Neural cell (in vitro differentiated cells): ENCODE measurements around the gene CEACAM8.

ENCODE experiments used
- EP300 ChIP-seq: fragments of 450-650 bp; conservative IDR thresholded peaks from 2 replicates; pipeline ENCODE4 v1.6.1; 2014; ENCODE audit warnings: antibody characterized with exemption, mild to moderate bottlenecking, moderate library complexity; ENCODE audit not compliant: poor library complexity, severe bottlenecking
- EZH2 ChIP-seq: fragments of 200-600, 300-800 bp; shearing (Covaris generic), sonication (generic); IDR thresholded peaks from 2 replicates; pipeline ENCODE4 v1.6.1; 2014; ENCODE audit warnings: antibody characterized with exemption, low read length, borderline replicate concordance, mild to moderate bottlenecking; ENCODE audit not compliant: insufficient read depth, poor library complexity, severe bottlenecking
- MXI1 ChIP-seq: fragments of 450-650 bp; conservative IDR thresholded peaks from 2 replicates; pipeline ENCODE4 v1.6.1; 2014; ENCODE audit warnings: antibody characterized with exemption, mild to moderate bottlenecking; ENCODE audit not compliant: poor library complexity, severe bottlenecking
- POLR2AphosphoS5 ChIP-seq: IDR thresholded peaks from 2 replicates; pipeline ENCODE4 v1.6.1; 2012
- SMC3 ChIP-seq: fragments of 450-650 bp; conservative IDR thresholded peaks from 2 replicates; pipeline ENCODE4 v1.6.1; 2014; ENCODE audit warnings: antibody characterized with exemption, mild to moderate bottlenecking, moderate library complexity; ENCODE audit not compliant: poor library complexity
- TAF1 ChIP-seq: IDR thresholded peaks from 2 replicates; pipeline ENCODE4 v1.6.1; 2012; ENCODE audit warnings: low read depth
- TF ChIP-seq, protein P1 (sequence below): fragments of 450-650 bp; IDR thresholded peaks from 2 replicates; pipeline ENCODE4 v1.5.1; 2014; ENCODE audit warnings: antibody characterized with exemption, mild to moderate bottlenecking, moderate library complexity; ENCODE audit not compliant: poor library complexity, severe bottlenecking
- TF ChIP-seq, protein P2 (sequence below): IDR thresholded peaks from 2 replicates; pipeline ENCODE4 v1.6.1; 2012; ENCODE audit warnings: borderline replicate concordance

- TF ChIP-seq SMC3 (no peak), EP300 (no peak), EZH2 (no peak), TAF1 (no peak), POLR2AphosphoS5 (no peak), MXI1 (no peak)
- TF ChIP-seq, protein P1, sequence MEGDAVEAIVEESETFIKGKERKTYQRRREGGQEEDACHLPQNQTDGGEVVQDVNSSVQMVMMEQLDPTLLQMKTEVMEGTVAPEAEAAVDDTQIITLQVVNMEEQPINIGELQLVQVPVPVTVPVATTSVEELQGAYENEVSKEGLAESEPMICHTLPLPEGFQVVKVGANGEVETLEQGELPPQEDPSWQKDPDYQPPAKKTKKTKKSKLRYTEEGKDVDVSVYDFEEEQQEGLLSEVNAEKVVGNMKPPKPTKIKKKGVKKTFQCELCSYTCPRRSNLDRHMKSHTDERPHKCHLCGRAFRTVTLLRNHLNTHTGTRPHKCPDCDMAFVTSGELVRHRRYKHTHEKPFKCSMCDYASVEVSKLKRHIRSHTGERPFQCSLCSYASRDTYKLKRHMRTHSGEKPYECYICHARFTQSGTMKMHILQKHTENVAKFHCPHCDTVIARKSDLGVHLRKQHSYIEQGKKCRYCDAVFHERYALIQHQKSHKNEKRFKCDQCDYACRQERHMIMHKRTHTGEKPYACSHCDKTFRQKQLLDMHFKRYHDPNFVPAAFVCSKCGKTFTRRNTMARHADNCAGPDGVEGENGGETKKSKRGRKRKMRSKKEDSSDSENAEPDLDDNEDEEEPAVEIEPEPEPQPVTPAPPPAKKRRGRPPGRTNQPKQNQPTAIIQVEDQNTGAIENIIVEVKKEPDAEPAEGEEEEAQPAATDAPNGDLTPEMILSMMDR, result no peak
- TF ChIP-seq, protein P2, sequence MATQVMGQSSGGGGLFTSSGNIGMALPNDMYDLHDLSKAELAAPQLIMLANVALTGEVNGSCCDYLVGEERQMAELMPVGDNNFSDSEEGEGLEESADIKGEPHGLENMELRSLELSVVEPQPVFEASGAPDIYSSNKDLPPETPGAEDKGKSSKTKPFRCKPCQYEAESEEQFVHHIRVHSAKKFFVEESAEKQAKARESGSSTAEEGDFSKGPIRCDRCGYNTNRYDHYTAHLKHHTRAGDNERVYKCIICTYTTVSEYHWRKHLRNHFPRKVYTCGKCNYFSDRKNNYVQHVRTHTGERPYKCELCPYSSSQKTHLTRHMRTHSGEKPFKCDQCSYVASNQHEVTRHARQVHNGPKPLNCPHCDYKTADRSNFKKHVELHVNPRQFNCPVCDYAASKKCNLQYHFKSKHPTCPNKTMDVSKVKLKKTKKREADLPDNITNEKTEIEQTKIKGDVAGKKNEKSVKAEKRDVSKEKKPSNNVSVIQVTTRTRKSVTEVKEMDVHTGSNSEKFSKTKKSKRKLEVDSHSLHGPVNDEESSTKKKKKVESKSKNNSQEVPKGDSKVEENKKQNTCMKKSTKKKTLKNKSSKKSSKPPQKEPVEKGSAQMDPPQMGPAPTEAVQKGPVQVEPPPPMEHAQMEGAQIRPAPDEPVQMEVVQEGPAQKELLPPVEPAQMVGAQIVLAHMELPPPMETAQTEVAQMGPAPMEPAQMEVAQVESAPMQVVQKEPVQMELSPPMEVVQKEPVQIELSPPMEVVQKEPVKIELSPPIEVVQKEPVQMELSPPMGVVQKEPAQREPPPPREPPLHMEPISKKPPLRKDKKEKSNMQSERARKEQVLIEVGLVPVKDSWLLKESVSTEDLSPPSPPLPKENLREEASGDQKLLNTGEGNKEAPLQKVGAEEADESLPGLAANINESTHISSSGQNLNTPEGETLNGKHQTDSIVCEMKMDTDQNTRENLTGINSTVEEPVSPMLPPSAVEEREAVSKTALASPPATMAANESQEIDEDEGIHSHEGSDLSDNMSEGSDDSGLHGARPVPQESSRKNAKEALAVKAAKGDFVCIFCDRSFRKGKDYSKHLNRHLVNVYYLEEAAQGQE, result no peak
These were observed 18.5 kb downstream of the CEACAM8 start for GRCh38 chr19:42576241-42576640.
